GM19239 (cell line): ENCODE measurements around the gene SLC26A4.
A peak's percentile ranks its signal among the peaks of the same experiment; 100 is the strongest.

Experiments
- DNase-seq: peaks from one replicate; pipeline ENCODE4 v3.0.0; 2011; ENCODE audit warnings: low spot score; ENCODE audit not compliant: insufficient read length
- FAIRE-seq: peaks from 2 replicates; lab custom pipeline; 2011; peaks lifted over from hg19 to GRCh38; lab: Jason Lieb, UNC

The SLC26A4 gene

DNA sequence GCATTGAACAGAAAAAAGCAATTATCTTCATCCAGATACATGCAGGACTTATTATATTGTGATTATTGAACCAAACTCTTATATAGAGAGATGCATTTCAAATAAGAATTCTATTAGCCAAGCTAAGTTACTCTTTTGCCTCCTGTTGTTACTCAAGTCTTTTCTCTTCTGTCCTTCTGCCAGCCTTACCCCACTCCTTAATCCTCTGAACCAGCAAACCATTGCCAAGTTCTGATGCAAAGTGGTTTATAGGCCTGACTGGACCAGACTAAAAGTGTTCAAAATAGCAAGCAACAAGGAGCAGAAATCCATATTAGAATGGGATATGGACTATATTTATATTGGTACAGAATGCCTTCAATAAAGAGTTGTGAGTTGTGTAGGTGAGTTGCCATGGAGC lies 2.2 kb upstream of the SLC26A4 start:
- FAIRE-seq: no peak
- DNase-seq: no peak

DNA sequence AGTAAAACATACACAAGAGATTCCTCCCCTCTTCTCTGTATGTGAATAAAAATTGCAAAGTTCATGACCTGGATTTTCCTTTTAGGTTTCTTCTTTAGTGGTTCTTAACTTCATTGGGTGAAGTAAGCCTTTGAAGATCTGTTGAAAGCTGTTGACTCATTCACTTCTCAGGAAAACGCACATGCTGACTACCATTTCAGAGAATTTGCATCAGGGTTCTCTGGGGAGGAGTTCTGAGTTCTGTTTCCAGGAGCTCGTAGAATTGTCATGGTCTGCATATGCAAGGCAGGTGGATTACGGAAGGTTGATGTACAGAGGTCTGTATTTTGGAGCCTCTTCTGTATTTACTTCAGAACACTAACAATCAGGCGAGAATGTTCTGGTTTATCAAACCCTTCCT lies 962 bp upstream of the SLC26A4 start:
- no peak for DNase-seq
- peak; percentile 73 for FAIRE-seq

DNA sequence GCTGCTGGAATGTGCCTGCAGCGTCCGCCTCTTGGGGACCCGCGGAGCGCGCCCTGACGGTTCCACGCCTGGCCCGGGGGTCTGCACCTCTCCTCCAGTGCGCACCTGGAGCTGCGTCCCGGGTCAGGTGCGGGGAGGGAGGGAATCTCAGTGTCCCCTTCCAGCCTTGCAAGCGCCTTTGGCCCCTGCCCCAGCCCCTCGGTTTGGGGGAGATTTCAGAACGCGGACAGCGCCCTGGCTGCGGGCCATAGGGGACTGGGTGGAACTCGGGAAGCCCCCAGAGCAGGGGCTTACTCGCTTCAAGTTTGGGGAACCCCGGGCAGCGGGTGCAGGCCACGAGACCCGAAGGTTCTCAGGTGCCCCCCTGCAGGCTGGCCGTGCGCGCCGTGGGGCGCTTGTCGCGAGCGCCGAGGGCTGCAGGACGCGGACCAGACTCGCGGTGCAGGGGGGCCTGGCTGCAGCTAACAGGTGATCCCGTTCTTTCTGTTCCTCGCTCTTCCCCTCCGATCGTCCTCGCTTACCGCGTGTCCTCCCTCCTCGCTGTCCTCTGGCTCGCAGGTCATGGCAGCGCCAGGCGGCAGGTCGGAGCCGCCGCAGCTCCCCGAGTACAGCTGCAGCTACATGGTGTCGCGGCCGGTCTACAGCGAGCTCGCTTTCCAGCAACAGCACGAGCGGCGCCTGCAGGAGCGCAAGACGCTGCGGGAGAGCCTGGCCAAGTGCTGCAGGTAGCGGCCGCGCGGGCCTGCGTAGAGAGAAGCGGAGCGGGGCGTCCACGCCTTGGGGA lies 645 bp downstream of the SLC26A4 start:
- no peak for DNase-seq
- FAIRE-seq: no peak

DNA sequence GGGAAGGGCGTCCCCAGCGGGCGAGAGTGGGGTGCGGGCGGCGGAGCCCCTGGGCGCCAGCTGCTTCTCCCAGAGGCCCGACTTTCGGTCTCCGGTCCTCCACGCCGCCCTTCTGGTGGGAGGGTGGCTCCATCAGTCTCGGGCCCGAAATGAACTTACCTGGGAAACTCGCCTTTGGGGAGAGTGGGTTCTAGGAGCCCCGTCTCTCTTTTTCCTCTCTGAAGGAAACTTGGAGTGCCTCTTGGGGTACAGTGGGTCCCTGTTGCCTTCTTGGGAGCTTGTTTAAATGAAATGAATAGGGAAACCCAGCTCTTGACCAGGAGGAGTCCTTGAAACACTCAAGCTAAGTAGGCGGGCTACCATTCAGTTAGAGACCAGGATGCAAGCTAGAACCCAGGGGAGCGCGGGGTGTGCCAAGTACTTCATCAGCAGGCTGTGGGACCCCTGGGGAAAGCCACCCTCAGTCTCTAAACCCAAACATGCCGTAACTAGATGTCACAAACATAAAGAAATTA lies 1.3 kb downstream of the SLC26A4 start:
- DNase-seq (no peak), FAIRE-seq (no peak)

DNA sequence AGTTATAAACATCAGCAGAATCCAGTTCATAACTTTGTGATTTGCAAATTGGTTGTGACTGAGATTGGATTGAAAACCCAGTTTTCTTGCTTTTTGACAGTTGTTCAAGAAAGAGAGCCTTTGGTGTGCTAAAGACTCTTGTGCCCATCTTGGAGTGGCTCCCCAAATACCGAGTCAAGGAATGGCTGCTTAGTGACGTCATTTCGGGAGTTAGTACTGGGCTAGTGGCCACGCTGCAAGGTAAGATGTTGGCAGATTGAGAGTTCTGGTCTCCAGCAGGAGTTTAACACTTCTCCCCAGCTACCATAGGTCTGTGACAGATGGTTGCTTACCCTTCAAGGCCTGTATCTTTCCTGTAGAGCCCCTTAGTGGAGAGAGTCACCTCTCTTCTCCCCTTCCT lies 2.6 kb downstream of the SLC26A4 start:
- no peak for DNase-seq
- no peak for FAIRE-seq

DNA sequence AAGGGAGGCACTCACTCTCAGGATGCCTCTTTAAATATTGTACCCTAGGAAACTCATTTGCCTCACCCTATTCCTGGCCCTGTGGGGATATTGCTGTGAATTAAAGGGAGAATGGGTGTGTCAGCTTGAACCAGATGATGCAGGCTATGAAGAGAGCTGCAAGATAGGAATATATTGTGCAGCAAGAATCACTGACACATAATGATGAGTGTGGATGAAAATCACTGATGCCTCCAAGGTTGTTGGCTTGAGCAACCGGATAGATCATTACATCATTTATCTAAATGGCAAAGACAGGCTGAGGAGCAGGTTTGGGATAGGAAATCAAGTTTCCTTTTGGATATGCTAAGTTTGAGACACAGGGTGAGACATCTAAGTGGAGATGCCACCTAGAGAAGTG lies 6.2 kb downstream of the SLC26A4 start:
- FAIRE-seq: no peak

GRCh38 chr7:107667341-107667740 lies 6.7 kb downstream of the SLC26A4 start:
- FAIRE-seq: no peak

More for the DNA sequence above, 6.2 kb downstream of the SLC26A4 start:
- DNase-seq: no peak

DNA sequence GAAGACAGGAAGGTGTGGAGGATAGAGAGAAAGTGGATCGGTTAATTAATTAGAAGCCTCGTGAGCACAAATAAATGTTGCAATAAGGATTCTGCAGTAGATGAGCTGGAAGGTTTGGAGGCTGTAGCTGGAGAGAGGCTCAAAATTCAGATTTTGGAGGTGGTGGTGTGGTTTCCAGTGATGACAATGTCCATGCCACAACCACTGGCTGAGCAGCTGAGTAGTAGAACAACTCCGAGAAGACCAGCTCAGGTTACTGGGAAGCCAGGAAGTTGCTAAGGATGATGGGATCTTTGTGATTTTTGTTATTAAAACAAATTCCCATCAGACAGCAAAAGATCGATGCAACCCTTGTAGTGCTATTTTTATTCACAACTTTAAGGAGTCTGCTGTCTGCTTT lies 7.7 kb downstream of the SLC26A4 start:
- no peak for FAIRE-seq
- DNase-seq: no peak

More at GRCh38 chr7:107667341-107667740, 6.7 kb downstream of the SLC26A4 start:
- no peak for DNase-seq

GRCh38 chr7:107672183-107672582 lies 11.6 kb downstream of the SLC26A4 start:
- FAIRE-seq: no peak
- DNase-seq: no peak

GRCh38 chr7:107676249-107676648 lies 15.6 kb downstream of the SLC26A4 start:
- DNase-seq (no peak), FAIRE-seq (no peak)

GRCh38 chr7:107678110-107678753 lies 17.6 kb downstream of the SLC26A4 start:
- DNase-seq (no peak), FAIRE-seq (no peak)

- FAIRE-seq (no peak), DNase-seq (no peak)
Observed at GRCh38 chr7:107680478-107680877, 19.9 kb downstream of the SLC26A4 start.

DNA sequence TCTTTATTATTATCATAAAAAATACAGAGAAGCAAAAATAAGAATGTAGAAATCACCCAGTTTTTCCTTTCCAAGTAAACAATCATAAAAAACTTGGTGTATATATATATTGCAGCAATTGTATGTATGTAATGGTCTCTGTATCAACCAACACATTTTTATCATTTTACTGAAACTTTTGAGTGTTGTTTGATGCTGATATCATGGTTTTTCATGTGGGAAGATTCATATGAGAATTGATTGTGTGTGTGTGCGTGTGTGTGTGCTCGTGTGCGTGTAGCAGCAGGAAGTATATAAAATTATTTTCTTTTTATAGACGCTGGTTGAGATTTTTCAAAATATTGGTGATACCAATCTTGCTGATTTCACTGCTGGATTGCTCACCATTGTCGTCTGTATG lies 22.3 kb downstream of the SLC26A4 start:
- FAIRE-seq (no peak), DNase-seq (no peak)

DNA sequence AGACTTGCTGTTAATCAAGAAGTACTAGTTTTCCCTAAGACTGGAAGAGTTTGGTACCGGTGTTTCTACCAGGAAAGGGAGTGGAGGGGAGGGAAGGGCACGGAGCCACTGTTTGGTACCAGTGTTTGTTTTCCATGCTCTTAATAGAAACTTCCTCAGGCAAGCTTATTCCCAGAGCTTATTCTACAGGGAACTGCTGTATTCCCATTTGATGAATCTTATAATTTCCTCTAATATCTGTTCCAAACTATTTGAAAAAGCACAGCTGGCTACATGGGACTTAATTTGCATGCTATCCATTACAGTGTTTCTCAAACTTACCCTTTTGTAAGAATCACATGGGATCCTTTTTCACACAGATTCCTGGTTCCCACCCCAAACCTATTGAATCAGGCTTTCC lies 23.7 kb downstream of the SLC26A4 start:
- FAIRE-seq: no peak
- no peak for DNase-seq

DNA sequence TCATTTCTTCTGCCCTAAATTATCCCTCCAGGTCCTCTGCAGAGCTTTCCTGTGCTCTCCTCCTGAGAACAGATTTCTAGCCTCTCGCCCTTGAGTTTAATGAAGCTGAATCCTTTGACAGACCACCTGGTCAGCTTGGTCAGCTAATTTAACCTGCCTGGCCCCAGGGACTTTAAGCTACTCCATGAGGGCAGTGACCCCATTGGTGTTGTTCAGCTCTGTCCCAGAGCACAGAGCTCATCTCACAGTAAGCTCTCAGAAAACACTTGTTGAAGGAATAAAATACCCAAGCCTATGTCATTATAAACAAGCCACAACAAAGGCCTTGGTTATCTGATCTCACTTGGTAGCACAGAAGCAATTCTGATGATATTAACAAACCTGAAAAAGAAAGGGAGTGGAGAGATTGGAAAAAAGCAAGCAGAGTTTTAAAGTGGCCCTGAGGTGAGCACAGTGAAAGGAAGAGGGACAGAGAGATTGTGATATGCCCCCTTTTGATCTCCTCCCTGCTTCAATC lies 24.4 kb downstream of the SLC26A4 start:
- no peak for DNase-seq
- FAIRE-seq: no peak

- no peak for FAIRE-seq
Observed at GRCh38 chr7:107686816-107687387, 26.3 kb downstream of the SLC26A4 start.

DNA sequence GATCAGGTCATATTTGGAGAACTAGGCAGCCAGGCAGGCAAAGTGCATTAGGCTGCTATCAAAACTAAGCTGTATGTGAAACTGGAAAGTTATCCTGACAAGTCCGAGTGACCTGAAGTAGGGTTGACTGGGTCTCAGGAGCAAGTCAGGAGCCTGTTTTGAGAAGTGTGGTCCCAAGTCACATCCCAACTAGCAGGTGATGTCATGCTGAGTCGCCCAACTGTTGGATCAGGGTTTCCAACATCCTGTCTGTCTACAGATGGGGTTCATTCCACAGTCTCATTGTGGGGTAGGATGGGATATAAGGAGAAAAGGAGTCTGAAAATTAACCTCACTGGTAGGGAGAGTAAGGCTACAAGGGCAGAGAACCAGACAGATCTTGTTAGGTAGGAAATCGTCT lies 27.0 kb downstream of the SLC26A4 start:
- DNase-seq (no peak), FAIRE-seq (no peak)

More at GRCh38 chr7:107686816-107687387, 26.3 kb downstream of the SLC26A4 start:
- DNase-seq: no peak

DNA sequence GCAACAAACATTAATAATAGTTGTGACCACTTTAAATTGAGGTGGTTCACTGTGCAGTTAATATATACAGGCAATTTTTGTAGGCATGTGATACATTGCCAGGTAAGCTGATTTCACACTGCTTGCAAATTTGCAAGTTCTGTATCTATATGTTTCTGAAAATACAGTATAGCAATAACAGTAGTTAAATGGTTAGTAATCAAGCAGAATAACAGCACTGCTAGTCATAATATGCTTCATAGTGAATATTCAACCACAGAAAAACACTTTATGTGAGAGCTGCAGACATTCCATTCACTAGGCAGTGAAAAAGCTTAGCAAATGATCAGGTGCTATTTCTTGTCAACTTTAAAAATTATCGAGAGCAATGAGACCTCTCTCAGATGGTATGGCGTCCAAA lies 28.9 kb downstream of the SLC26A4 start:
- DNase-seq: no peak
- no peak for FAIRE-seq

DNA sequence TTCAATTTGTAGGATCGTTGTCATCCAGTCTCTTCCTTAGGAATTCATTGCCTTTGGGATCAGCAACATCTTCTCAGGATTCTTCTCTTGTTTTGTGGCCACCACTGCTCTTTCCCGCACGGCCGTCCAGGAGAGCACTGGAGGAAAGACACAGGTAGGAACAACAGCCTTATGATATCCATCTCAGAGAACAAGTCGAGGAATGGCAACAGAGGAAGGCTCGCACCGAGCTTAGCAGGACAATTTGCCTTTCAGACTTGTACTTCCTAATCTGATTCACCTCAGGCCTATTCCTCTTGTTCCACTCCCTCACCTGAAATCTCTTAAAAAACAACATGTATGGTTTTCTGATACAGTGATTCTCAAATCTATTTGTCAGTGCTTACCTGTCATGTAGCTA lies 29.5 kb downstream of the SLC26A4 start:
- FAIRE-seq (no peak), DNase-seq (no peak)

- DNase-seq (no peak), FAIRE-seq (no peak)
Observed at GRCh38 chr7:107690611-107691010, 30.0 kb downstream of the SLC26A4 start.

GRCh38 chr7:107691716-107692115 lies 31.1 kb downstream of the SLC26A4 start:
- FAIRE-seq (no peak), DNase-seq (no peak)
